ENCODE results near the gene MFAP2. TPM values are rescaled to one million over a fixed set of nuclear protein-coding genes. Genes with fewer than 3 reads are reported as not detected.
"Not testable (repeated sequence)": the region's sequence is repeated elsewhere in the genome, so short reads cannot be mapped to it uniquely, and the experiment has no call there.

Gene MFAP2
- total RNA-seq, 1 donor from 2014 or later: not detected

DNA sequence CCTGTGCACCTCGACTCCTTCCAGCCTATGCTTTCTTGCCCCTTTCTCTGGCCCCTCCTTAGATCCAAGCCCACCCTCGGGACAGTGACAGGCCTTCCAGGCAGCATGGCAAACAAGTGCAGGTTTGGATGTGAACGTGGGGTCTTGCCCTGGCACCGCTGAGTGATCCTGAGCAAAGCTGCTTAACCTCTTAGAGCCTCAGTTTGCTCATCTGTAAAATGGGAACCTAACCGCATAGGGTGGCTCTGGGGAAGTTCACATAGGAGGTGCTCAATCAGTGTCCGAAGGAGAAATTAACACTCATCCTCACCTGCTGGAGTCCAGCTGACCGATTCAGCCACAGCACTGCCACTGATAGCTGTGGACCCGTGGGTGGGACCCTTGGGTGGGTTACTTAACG lies 7.2 kb downstream of the MFAP2 start:
- Mint-ChIP-seq H3K4me3 (ENCODE audit: low read depth) (no peak overlapping the region), H3K4me1 (ENCODE audit: low read depth) (no peaks in the 10 kb centered on the region), H3K27ac (no peak overlapping the region), H3K9me3 (no peaks in the 10 kb centered on the region), H3K36me3 (ENCODE audit: low read depth) (no peaks in the 10 kb centered on the region), H3K27me3 (ENCODE audit: low read depth) (peaks cover 2% of the 10 kb centered on the region)
- intact Hi-C loops (cut with micrococcal nuclease): no loop called here
- DNase-seq (ENCODE audit: low spot score): no peak

DNA sequence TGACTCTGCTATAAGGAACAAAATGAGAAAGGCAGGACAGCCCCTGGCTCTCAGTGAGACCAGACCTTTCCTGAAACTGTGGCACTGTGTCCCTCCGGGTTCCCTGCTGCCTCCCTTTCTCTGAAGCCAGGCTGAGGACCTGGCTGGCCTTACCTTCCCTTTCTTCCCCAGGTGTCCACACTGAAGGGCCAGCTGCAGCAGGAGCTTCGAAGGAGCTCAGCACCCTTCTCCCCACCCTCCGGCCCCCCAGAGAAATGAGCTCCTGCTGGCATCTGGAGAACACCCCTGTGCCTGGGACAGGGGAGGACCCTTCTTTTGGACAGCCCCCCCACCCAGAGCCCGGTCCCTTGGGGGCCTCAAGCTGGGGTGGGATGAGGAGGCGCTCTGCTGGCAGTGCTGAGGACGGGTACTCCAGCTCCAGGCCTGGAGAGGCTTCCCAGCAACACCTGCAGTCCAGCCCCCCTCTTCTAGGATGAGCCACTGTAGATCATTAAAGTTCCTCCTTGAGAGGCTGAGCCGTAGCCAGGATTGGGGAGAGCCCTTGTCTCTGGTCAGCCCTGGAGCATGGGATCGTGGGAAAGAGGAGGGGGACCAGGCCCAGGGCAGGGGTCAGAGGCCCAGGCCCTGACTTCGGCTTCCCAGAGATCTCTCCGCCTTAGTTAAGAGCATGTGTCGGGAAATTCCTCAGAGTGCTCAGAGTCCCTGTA lies 8.1 kb downstream of the MFAP2 start:
- no peaks in the 10 kb centered on the region for H3K27me3 Mint-ChIP-seq (ENCODE audit: low read depth)
- H3K4me3 Mint-ChIP-seq (ENCODE audit: low read depth): no peak overlapping the region
- no peak overlapping the region for H3K27ac Mint-ChIP-seq
- intact Hi-C loops (cut with micrococcal nuclease): no loop called here
- no peaks in the 10 kb centered on the region for H3K9me3 Mint-ChIP-seq
- no peak for DNase-seq (ENCODE audit: low spot score)
- H3K36me3 Mint-ChIP-seq (ENCODE audit: low read depth): no peaks in the 10 kb centered on the region
- H3K4me1 Mint-ChIP-seq (ENCODE audit: low read depth): no peaks in the 10 kb centered on the region

DNA sequence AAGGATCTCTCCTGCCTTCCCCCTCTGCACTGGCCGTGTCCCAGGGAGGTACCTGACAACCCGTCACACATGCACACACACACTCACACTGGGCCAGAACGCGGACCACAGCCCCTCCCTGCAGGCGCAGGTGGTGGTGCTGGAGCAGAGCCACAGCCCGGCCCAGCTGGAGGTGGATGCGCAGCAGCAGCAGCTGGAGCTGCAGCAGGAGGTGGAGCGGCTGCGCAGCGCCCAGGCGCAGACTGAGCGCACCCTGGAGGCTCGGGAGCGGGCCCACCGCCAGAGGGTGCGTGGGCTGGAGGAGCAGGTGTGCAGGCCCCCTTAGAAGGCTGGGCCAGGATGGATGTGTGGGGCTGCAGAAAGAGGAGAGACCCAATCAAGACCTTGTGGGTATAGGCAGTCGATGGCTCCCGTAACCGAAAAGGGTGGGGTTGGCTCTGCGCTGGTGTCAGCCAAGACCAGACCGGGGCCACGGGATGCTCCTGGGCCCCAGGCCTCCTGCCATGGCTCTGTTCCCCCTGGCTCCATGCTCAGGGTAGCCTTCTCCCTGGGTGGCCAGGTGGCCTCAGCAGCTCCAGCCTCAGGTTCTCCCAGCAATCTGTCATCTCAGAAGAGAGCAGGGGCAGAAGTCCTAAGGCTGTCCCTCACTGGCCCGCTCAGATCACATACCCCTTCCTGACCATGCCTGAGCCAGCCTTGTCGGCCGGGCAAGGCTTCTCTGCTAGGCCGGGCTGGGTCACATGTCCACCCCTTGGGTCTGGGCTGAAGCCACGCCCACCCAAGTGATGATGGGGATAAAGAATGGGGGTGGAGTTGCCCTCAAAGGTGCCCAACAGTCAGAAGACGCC lies 8.9 kb downstream of the MFAP2 start:
- H3K4me3 Mint-ChIP-seq (ENCODE audit: low read depth): no peak overlapping the region
- no peak for DNase-seq (ENCODE audit: low spot score)
- H3K36me3 Mint-ChIP-seq (ENCODE audit: low read depth): no peaks in the 10 kb centered on the region
- H3K9me3 Mint-ChIP-seq: no peaks in the 10 kb centered on the region
- H3K27me3 Mint-ChIP-seq (ENCODE audit: low read depth): no peaks in the 10 kb centered on the region
- no peaks in the 10 kb centered on the region for H3K4me1 Mint-ChIP-seq (ENCODE audit: low read depth)
- H3K27ac Mint-ChIP-seq: no peak overlapping the region
- intact Hi-C loops (cut with micrococcal nuclease): no loop called here

DNA sequence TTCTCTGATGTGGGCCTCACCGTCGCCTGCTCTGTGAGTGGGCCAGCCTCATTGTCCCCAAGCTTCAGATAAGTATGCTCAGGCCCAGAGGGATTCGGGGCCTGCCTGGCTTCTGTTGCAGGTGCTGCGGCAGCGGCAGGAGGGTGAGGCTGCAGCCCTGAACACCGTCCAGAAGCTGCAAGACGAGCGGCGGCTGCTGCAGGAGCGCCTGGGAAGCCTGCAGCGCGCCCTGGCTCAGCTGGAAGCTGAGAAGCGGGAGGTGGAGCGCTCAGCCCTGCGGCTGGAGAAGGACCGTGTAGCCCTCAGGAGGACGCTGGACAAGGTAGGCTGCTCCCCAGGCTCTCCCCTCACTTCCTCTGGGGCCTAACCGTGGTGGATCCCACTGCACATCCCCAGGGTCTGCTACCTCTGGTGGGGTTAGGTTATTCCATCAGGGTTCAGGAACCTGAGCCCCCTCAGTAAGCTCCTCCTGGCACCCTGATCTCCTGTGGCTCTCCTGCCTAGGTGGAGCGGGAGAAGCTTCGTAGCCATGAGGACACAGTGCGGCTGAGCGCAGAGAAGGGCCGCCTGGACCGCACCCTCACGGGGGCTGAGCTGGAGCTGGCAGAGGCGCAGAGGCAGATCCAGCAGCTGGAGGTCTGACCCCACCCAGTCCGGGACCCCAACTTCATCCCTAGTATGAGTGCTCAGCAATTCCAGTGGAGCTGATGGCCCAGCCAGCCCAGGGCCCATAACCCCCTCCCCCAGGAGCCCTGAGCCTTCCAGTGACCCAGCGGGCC lies 10.1 kb downstream of the MFAP2 start:
- H3K27ac Mint-ChIP-seq: no peak overlapping the region
- H3K9me3 Mint-ChIP-seq: no peaks in the 10 kb centered on the region
- intact Hi-C loops (cut with micrococcal nuclease): no loop called here
- DNase-seq (ENCODE audit: low spot score): no peak
- H3K36me3 Mint-ChIP-seq (ENCODE audit: low read depth): no peaks in the 10 kb centered on the region
- H3K4me3 Mint-ChIP-seq (ENCODE audit: low read depth): no peak overlapping the region
- H3K27me3 Mint-ChIP-seq (ENCODE audit: low read depth): no peaks in the 10 kb centered on the region
- no peaks in the 10 kb centered on the region for H3K4me1 Mint-ChIP-seq (ENCODE audit: low read depth)

DNA sequence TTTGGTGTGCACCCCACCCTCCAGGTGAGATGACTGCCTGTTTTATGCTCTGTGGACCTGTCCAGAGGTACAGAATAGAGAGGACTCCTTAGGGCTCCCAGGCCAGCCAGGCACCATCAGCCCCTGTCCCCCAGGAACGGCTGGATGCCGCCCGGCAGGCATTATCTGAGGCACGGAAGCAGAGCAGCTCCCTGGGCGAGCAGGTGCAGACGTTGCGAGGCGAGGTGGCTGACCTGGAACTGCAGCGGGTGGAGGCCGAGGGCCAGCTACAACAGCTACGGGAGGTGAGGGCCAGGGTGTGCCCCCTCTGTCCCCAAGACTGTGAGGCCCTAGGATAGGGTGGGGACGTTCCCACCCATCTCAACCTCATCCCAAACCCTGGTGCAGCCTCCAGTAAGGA lies 10.8 kb downstream of the MFAP2 start:
- intact Hi-C loops (cut with micrococcal nuclease): loop anchor here (10.0 kb wide), 1 partner anchor 45 kb away; the partner anchor contains the start of gene ATP13A2
- DNase-seq (ENCODE audit: low spot score): no peak
- no peak overlapping the region for H3K27ac Mint-ChIP-seq

DNA sequence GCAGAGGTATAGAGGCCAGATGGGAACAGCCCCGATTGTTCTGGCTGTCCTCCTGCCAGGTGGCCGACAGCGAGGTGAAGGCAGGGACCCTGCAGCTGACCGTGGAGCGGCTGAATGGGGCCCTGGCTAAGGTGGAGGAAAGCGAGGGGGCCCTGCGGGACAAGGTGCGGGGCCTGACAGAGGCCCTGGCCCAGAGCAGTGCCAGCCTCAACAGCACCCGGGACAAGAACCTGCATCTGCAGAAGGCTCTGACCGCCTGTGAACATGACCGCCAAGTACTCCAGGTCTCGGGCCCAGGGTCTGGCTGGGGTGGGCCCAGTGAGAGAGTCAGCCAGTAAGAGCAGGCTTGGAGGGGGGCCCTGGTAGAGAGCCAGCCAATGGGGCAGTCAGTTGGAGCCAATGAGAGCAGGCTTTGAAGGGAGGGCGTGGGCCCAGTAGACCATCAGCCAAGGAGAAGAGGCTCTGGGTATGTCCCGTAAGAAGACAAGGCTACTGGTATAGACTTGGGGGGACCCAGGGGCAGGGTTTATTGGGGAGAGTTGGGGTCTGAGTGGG lies 11.3 kb downstream of the MFAP2 start:
- Mint-ChIP-seq H3K27me3 (ENCODE audit: low read depth) (no peaks in the 10 kb centered on the region), H3K27ac (no peak overlapping the region), H3K36me3 (ENCODE audit: low read depth) (no peaks in the 10 kb centered on the region), H3K4me1 (ENCODE audit: low read depth) (no peaks in the 10 kb centered on the region), H3K4me3 (ENCODE audit: low read depth) (no peak overlapping the region), H3K9me3 (no peaks in the 10 kb centered on the region)
- DNase-seq (ENCODE audit: low spot score): no peak
- intact Hi-C loops (cut with micrococcal nuclease): loop anchor here (10.0 kb wide), 1 partner anchor 46 kb away; the partner anchor contains the start of gene ATP13A2

More for the DNA sequence above, 10.8 kb downstream of the MFAP2 start:
- no peaks in the 10 kb centered on the region for H3K9me3 Mint-ChIP-seq
- no peaks in the 10 kb centered on the region for H3K4me1 Mint-ChIP-seq (ENCODE audit: low read depth)
- no peaks in the 10 kb centered on the region for H3K27me3 Mint-ChIP-seq (ENCODE audit: low read depth)
- no peak overlapping the region for H3K4me3 Mint-ChIP-seq (ENCODE audit: low read depth)
- no peaks in the 10 kb centered on the region for H3K36me3 Mint-ChIP-seq (ENCODE audit: low read depth)

DNA sequence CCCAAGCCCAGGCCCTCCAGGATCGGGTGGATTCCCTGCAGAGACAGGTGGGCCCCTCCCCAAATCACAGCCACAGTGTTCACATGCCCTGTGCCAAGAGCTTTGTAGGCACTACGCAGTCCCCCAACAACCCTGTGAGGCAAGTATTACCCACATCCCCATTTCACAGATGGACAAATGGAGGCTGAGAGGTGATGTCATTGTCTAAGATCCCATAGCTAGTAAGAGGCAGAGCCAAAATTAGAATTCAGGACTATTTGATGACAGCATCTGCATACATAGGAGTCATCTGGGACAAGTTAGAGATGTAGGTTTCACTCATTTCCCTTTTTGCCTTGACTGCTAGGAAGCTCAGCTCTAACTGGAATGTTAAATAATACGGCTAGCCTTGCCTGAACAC lies 12.0 kb downstream of the MFAP2 start:
- H3K9me3 Mint-ChIP-seq: no peaks in the 10 kb centered on the region

DNA sequence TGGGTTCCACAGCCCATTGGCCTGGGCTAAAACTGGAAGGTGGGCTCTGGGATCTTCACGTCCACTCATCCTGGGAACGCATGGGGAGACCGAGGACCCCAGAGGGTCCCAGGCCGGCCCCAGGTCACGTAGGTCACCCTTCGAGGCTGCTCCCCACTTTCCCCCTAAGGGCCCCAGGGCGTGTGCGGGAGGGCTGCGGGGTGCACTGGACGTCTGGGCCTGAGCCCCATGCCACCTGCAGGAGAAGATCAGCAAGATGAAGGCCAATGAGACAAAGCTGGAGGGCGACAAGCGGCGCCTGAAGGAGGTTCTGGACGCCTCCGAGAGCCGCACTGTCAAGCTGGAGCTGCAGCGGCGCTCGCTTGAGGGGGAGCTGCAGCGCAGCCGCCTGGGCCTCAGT lies 12.5 kb downstream of the MFAP2 start:
- DNase-seq (ENCODE audit: low spot score): no peak
- intact Hi-C loops (cut with micrococcal nuclease): loop anchor here (10.0 kb wide), 1 partner anchor 47 kb away; the partner anchor contains the start of gene ATP13A2
- H3K9me3 Mint-ChIP-seq: no peaks in the 10 kb centered on the region
- H3K4me1 Mint-ChIP-seq (ENCODE audit: low read depth): no peaks in the 10 kb centered on the region
- H3K36me3 Mint-ChIP-seq (ENCODE audit: low read depth): no peaks in the 10 kb centered on the region
- H3K27ac Mint-ChIP-seq: no peak overlapping the region
- H3K27me3 Mint-ChIP-seq (ENCODE audit: low read depth): no peaks in the 10 kb centered on the region
- no peak overlapping the region for H3K4me3 Mint-ChIP-seq (ENCODE audit: low read depth)

More for the DNA sequence above, 12.0 kb downstream of the MFAP2 start:
- no peaks in the 10 kb centered on the region for H3K4me1 Mint-ChIP-seq (ENCODE audit: low read depth)
- no peak overlapping the region for H3K4me3 Mint-ChIP-seq (ENCODE audit: low read depth)
- DNase-seq (ENCODE audit: low spot score): no peak
- H3K36me3 Mint-ChIP-seq (ENCODE audit: low read depth): no peaks in the 10 kb centered on the region
- intact Hi-C loops (cut with micrococcal nuclease): loop anchor here (10.0 kb wide), 1 partner anchor 46 kb away; the partner anchor contains the start of gene ATP13A2
- no peak overlapping the region for H3K27ac Mint-ChIP-seq
- H3K27me3 Mint-ChIP-seq (ENCODE audit: low read depth): no peaks in the 10 kb centered on the region

DNA sequence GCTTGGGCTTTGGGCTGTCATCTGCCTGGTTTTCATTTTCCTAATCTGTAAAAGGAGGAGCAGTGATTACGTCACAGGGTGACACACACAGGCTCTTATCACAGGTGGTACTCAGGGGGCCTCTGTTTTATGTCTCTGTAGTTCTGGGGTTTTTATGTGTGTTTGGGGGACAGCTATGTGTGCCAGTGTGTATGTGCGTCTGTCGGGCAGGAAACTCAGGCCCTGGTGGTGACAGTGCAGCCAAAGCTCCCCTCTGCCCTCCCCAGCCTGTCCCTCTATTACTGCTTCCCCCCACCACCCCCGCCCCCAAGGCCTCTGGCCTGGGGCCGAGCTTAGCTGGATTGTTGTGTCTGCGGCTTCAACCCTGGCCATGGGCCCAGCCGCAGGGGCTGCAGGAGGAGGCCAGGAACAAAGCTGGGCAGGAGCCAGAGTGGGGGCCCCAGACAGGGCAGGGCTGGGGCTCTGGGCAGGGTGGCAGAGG lies 13.3 kb downstream of the MFAP2 start:
- intact Hi-C loops (cut with micrococcal nuclease): loop anchor here (10.0 kb wide), 1 partner anchor 48 kb away; the partner anchor contains the start of gene ATP13A2
- H3K36me3 Mint-ChIP-seq (ENCODE audit: low read depth): no peaks in the 10 kb centered on the region
- H3K9me3 Mint-ChIP-seq: no peaks in the 10 kb centered on the region
- no peaks in the 10 kb centered on the region for H3K27me3 Mint-ChIP-seq (ENCODE audit: low read depth)
- no peak overlapping the region for H3K27ac Mint-ChIP-seq
- no peak for DNase-seq (ENCODE audit: low spot score)
- H3K4me1 Mint-ChIP-seq (ENCODE audit: low read depth): no peaks in the 10 kb centered on the region
- no peak overlapping the region for H3K4me3 Mint-ChIP-seq (ENCODE audit: low read depth)

DNA sequence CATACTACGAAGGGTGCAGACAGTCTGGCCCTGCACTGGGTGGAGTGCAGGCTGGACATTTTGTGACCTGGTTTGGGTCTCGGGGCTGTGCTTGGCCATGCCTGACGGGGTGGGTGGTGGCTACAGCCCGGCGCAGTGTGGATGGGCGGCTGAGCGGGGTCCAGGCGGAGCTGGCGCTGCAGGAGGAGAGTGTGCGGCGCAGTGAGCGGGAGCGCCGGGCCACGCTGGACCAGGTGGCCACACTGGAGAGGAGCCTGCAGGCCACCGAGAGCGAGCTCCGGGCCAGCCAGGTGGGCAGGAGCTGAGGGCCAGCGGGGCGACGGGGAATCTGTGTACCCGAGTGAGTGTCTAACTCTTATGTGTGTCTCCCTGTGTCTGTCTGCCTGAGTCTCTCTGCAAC lies 14.1 kb downstream of the MFAP2 start:
- DNase-seq (ENCODE audit: low spot score): no peak
- H3K27me3 Mint-ChIP-seq (ENCODE audit: low read depth): no peaks in the 10 kb centered on the region
- no peaks in the 10 kb centered on the region for H3K36me3 Mint-ChIP-seq (ENCODE audit: low read depth)
- no peaks in the 10 kb centered on the region for H3K9me3 Mint-ChIP-seq
- intact Hi-C loops (cut with micrococcal nuclease): loop anchor here (10.0 kb wide), 1 partner anchor 49 kb away; the partner anchor contains the start of gene ATP13A2
- no peak overlapping the region for H3K27ac Mint-ChIP-seq
- H3K4me3 Mint-ChIP-seq (ENCODE audit: low read depth): no peak overlapping the region
- peaks cover 4% of the 10 kb centered on the region for H3K4me1 Mint-ChIP-seq (ENCODE audit: low read depth)

DNA sequence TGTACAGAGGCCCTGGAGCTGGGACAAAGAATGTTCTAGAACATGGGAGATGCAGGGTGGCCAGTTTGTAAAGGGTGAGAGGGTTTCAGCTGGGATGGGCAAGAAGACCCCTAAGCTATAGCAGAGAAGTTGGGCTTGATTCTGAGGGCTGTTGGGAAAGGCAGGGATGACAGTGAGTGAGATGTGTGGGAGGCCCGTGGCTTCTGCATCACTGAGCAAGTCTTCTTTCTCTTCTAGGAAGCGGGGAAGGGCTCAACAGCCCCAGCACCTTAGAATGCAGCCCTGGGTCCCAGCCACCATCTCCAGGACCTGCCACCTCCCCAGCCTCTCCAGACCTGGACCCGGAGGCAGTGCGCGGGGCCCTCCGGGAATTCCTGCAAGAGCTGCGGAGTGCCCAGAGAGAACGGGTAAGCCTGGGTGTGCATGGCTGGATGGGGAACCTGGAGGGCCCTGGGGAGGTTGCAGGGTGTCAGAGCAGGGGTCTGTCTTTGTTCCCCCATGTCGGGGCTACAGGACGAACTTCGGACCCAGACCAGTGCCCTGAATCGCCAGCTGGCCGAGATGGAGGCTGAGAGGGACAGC lies 14.8 kb downstream of the MFAP2 start:
- Mint-ChIP-seq H3K27ac (no peak overlapping the region), H3K4me1 (ENCODE audit: low read depth) (peaks cover 4% of the 10 kb centered on the region), H3K4me3 (ENCODE audit: low read depth) (no peak overlapping the region), H3K36me3 (ENCODE audit: low read depth) (no peaks in the 10 kb centered on the region), H3K9me3 (no peaks in the 10 kb centered on the region), H3K27me3 (ENCODE audit: low read depth) (no peaks in the 10 kb centered on the region)
- no peak for DNase-seq (ENCODE audit: low spot score)
- intact Hi-C loops (cut with micrococcal nuclease): loop anchor here (10.0 kb wide), 1 partner anchor 49 kb away; the partner anchor contains the start of gene ATP13A2

DNA sequence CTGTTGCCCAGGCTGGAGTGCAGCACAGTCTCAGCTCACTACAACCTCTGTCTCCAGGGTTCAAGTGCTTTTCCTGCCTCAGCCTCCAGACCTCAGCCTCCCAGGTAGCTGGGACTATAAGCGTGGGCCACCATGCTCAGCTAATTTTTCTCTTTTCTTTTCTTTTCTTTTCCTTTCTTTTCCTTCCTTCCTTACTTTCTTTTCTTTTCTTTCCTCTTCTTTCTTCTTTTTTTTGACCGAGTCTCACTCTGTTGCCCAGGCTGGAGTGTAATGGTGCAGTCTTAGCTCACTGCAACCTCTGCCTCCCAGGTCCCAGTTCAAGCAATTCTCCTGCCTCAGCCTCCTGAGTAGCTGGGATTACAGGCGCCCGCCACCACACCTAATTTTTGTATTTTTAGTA lies 16.3 kb downstream of the MFAP2 start:
- not testable (repeated sequence) for H3K27me3 Mint-ChIP-seq (ENCODE audit: low read depth); H3K9me3 Mint-ChIP-seq; H3K4me1 Mint-ChIP-seq (ENCODE audit: low read depth); H3K36me3 Mint-ChIP-seq (ENCODE audit: low read depth); DNase-seq (ENCODE audit: low spot score); H3K27ac Mint-ChIP-seq; H3K4me3 Mint-ChIP-seq (ENCODE audit: low read depth)
- intact Hi-C loops (cut with micrococcal nuclease): loop anchor here (10.0 kb wide), 1 partner anchor 51 kb away; the partner anchor contains the start of gene ATP13A2

Data from activated T-helper 2 cell treated with anti-CD3 and anti-CD28 coated beads, Interferon-gamma antibody, Interleukin-2, Interleukin-4, amounts not matched to agents 10 μg/mL and 5 μg/mL and 100 μg/mL, durations not matched to agents 14 hours and 24 hours and 36 hours (primary cell).